Type B pancreatic cell (in vitro differentiated cells): Measurements from ENCODE around the gene MYNN. TPM values are rescaled to one million over a fixed set of nuclear protein-coding genes. Genes with fewer than 3 reads are reported as not detected.

Source experiments
- DNase-seq: peaks from one replicate; pipeline ENCODE4 v3.0.0; 2021; ENCODE audit warnings: mixed read lengths; ENCODE audit not compliant: unreplicated experiment; ENCODE audit errors: extremely low spot score
- H3K27ac Mint-ChIP-seq: 2 replicates; pipeline ENCODE4 v1.8.0; 2021; ENCODE audit warnings: mild to moderate bottlenecking, mixed read lengths
- H3K27me3 Mint-ChIP-seq: 2 replicates; pipeline ENCODE4 v1.8.0; 2021; ENCODE audit warnings: mixed read lengths
- H3K36me3 Mint-ChIP-seq: 2 replicates; pipeline ENCODE4 v1.8.0; 2021; ENCODE audit warnings: mixed read lengths
- H3K4me1 Mint-ChIP-seq: one replicate; pipeline ENCODE4 v1.8.0; 2021; ENCODE audit warnings: mixed read lengths; ENCODE audit not compliant: unreplicated experiment
- H3K4me3 Mint-ChIP-seq: 2 replicates; pipeline ENCODE4 v1.8.0; 2021; ENCODE audit warnings: mild to moderate bottlenecking, mixed read lengths
- H3K9me3 Mint-ChIP-seq: 2 replicates; pipeline ENCODE4 v1.8.0; 2021; ENCODE audit warnings: mixed read lengths
- CTCF ChIP-seq: fragments of 200-600 bp; sonication (generic); conservative IDR thresholded peaks from 2 replicates; pipeline ENCODE4 v1.5.0; 2021; ENCODE audit warnings: antibody characterized with exemption, mild to moderate bottlenecking
- total RNA-seq: library from RNA; stranded (reverse); gene quantifications from 2 replicates; pipeline ENCODE4 v1.2.1, GENCODE V29; 2021; ENCODE audit warnings: low replicate concordance

The MYNN gene
- total RNA-seq, 1 donor from 2014 or later = 18.2 TPM

- no peak for TF ChIP-seq CTCF
- Mint-ChIP-seq H3K9me3 (no peaks in the 10 kb centered on the region), H3K4me3 (no peak overlapping the region), H3K4me1 (no peaks in the 10 kb centered on the region), H3K27ac (no peak overlapping the region), H3K27me3 (no peaks in the 10 kb centered on the region), H3K36me3 (peaks cover 43% of the 10 kb centered on the region)
- DNase-seq = no peak
Observed at GRCh38 chr3:169781209-169781855, 8.1 kb downstream of the MYNN start.

- peaks cover 15% of the 10 kb centered on the region for H3K36me3 Mint-ChIP-seq
- no peaks in the 10 kb centered on the region for H3K9me3 Mint-ChIP-seq
Observed at GRCh38 chr3:169787120-169787519, 13.9 kb downstream of the MYNN start.

GRCh38 chr3:169787791-169788190, 14.6 kb downstream of the MYNN start:
- Mint-ChIP-seq H3K9me3 (no peaks in the 10 kb centered on the region), H3K27me3 (no peaks in the 10 kb centered on the region), H3K4me1 (no peaks in the 10 kb centered on the region), H3K36me3 (peaks cover 19% of the 10 kb centered on the region), H3K27ac (no peak overlapping the region), H3K4me3 (no peak overlapping the region)
- DNase-seq = no peak
- no peak for TF ChIP-seq CTCF

More at GRCh38 chr3:169787120-169787519, 13.9 kb downstream of the MYNN start:
- Mint-ChIP-seq H3K4me1 (no peaks in the 10 kb centered on the region), H3K27ac (no peak overlapping the region), H3K4me3 (no peak overlapping the region), H3K27me3 (no peaks in the 10 kb centered on the region)
- no peak for TF ChIP-seq CTCF
- no peak for DNase-seq

- DNase-seq = no peak
- no peaks in the 10 kb centered on the region for H3K9me3 Mint-ChIP-seq
- no peak for TF ChIP-seq CTCF
- peaks cover 19% of the 10 kb centered on the region for H3K36me3 Mint-ChIP-seq
- H3K4me3 Mint-ChIP-seq = no peak overlapping the region
- H3K27me3 Mint-ChIP-seq = no peaks in the 10 kb centered on the region
- no peaks in the 10 kb centered on the region for H3K4me1 Mint-ChIP-seq
- H3K27ac Mint-ChIP-seq = no peak overlapping the region
Observed at GRCh38 chr3:169790219-169790618, 17.0 kb downstream of the MYNN start.

- DNase-seq = no peak
- Mint-ChIP-seq H3K4me3 (no peak overlapping the region), H3K4me1 (no peaks in the 10 kb centered on the region), H3K27me3 (no peaks in the 10 kb centered on the region), H3K9me3 (no peaks in the 10 kb centered on the region), H3K36me3 (peaks cover 14% of the 10 kb centered on the region), H3K27ac (no peak overlapping the region)
- no peak for TF ChIP-seq CTCF
Observed at GRCh38 chr3:169790687-169791429, 17.7 kb downstream of the MYNN start.
